ENCODE measurements around the gene RHOA.
"Not testable (repeated sequence)": the region's sequence is repeated elsewhere in the genome, so short reads cannot be mapped to it uniquely, and the experiment has no call there.

The RHOA gene

GRCh38 chr3:49329186-49329585 is 82.6 kb downstream of the RHOA start:
- H3K27ac ChIP-seq = no peak overlapping the region
- TF ChIP-seq CTCF (conservative IDR thresholded peaks at IDR 0.05) = no peak

- H3K27ac ChIP-seq = not testable (repeated sequence)
Measured at GRCh38 chr3:49328350-49328749, 83.4 kb downstream of the RHOA start.

- peak; percentile 67 for TF ChIP-seq CTCF (conservative IDR thresholded peaks at IDR 0.05)
- no peak overlapping the region for H3K27ac ChIP-seq
Measured at GRCh38 chr3:49327485-49327884, 84.3 kb downstream of the RHOA start.

GRCh38 chr3:49324768-49325167 is 87.0 kb downstream of the RHOA start:
- no peak overlapping the region for H3K27ac ChIP-seq
- no peak for TF ChIP-seq CTCF (conservative IDR thresholded peaks at IDR 0.05)

- no peak for TF ChIP-seq CTCF (conservative IDR thresholded peaks at IDR 0.05)
- H3K27ac ChIP-seq = no peak overlapping the region
Measured at GRCh38 chr3:49316696-49317457, 94.9 kb downstream of the RHOA start.

- no peak for TF ChIP-seq CTCF (conservative IDR thresholded peaks at IDR 0.05)
- no peak overlapping the region for H3K27ac ChIP-seq
Measured at GRCh38 chr3:49313896-49314688, 97.7 kb downstream of the RHOA start.

GRCh38 chr3:49311283-49311682 is 100.5 kb downstream of the RHOA start:
- no peak overlapping the region for H3K27ac ChIP-seq
- TF ChIP-seq CTCF (conservative IDR thresholded peaks at IDR 0.05) = no peak

- TF ChIP-seq CTCF (conservative IDR thresholded peaks at IDR 0.05) = no peak
- no peak overlapping the region for H3K27ac ChIP-seq
Measured at GRCh38 chr3:49310677-49311076, 101.1 kb downstream of the RHOA start.

Measured in VCaP (cell line).